ENCODE data around the gene LRRC59. TPM values are rescaled to one million over a fixed set of nuclear protein-coding genes. Genes with fewer than 3 reads are reported as not detected.
A peak's percentile ranks its signal among the peaks of the same experiment; 100 is the strongest.

The LRRC59 gene
- total and polyA plus RNA-seq, 2 of the 13 experiments (the other 11 are each of a cell fraction or from before 2014, with no cell fraction given) = 87.3 to 222 TPM

GRCh38 chr17:50345432-50346312, 51.7 kb downstream of the LRRC59 start, which contains the start of gene XYLT2 (continued):
- TF ChIP-seq ZNF431 (CRISPR knock-in tag; IDR thresholded peaks at IDR 0.05; ENCODE audit: borderline replicate concordance, low read depth) = peak; percentile 58; the same call in 1 of the 2 replicates
- TF ChIP-seq RBM22 (optimal IDR thresholded peaks at IDR 0.05; ENCODE audit: low read length) = no peak
- TF ChIP-seq LCORL (IDR thresholded peaks at IDR 0.05) = no peak
- TF ChIP-seq LCORL (CRISPR knock-in tag; IDR thresholded peaks at IDR 0.05) = peak; percentile 60; the same call in 1 of the 2 replicates
- no peak for TF ChIP-seq ZNF720 (CRISPR knock-in tag; IDR thresholded peaks at IDR 0.05)
- peak; percentile 34; the same call in 1 of the 2 replicates for TF ChIP-seq E2F1 (CRISPR knock-in tag; IDR thresholded peaks at IDR 0.05)
- peak; percentile 89; the same call in 1 of the 2 replicates for TF ChIP-seq MTERF4 (CRISPR knock-in tag; IDR thresholded peaks at IDR 0.05)
- TF ChIP-seq LBX2 (CRISPR knock-in tag; IDR thresholded peaks at IDR 0.05; ENCODE audit: borderline replicate concordance) = 0 out of 2 replicates have a peak, but pooled peaks have one; percentile 38
- TF ChIP-seq ZNF430 (CRISPR knock-in tag; IDR thresholded peaks at IDR 0.05) = no peak; the same call in 1 of the 2 replicates
- TF ChIP-seq ZNF263 (CRISPR knock-in tag; IDR thresholded peaks at IDR 0.05) = peak; percentile 58
- 0 out of 2 replicates have a peak, but pooled peaks have one; percentile 37 for TF ChIP-seq ZBTB44 (CRISPR knock-in tag; IDR thresholded peaks at IDR 0.05)
- TF ChIP-seq, protein P1, sequence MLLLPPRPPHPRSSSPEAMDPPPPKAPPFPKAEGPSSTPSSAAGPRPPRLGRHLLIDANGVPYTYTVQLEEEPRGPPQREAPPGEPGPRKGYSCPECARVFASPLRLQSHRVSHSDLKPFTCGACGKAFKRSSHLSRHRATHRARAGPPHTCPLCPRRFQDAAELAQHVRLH (CRISPR knock-in tag; IDR thresholded peaks at IDR 0.05; ENCODE audit: borderline replicate concordance, low read depth) = no peak
- TF ChIP-seq ZBTB14 (CRISPR knock-in tag; IDR thresholded peaks at IDR 0.05) = peak; percentile 94
- TF ChIP-seq ZNF687 (CRISPR knock-in tag; IDR thresholded peaks at IDR 0.05) = peak; percentile 78
- peak; percentile 74; the same call in 1 of the 2 replicates for TF ChIP-seq ZNF256 (CRISPR knock-in tag; conservative IDR thresholded peaks at IDR 0.05)
- TF ChIP-seq ZBTB42 (CRISPR knock-in tag; IDR thresholded peaks at IDR 0.05) = no peak
- 0 out of 2 replicates have a peak, but pooled peaks have one; percentile 69 for TF ChIP-seq ZNF552 (CRISPR knock-in tag; IDR thresholded peaks at IDR 0.05; ENCODE audit: borderline replicate concordance)

Data from HepG2 (cell line).